HEK293 (cell line): Measurements from ENCODE around the gene LAYN.

Experiments used
- CTCF ChIA-PET: fragments of 350-600 bp; formaldehyde crosslinking; extraction: SDS; loops from one replicate; lab custom pipeline; 2021; ENCODE audit warnings: antibody characterized with exemption; lab: Yijun Ruan, JAX
- POLR2A ChIA-PET: fragments of 300-600 bp; formaldehyde crosslinking; extraction: SDS; loops from one replicate; lab custom pipeline; 2020; ENCODE audit warnings: antibody characterized with exemption, inconsistent platforms; lab: Yijun Ruan, JAX
- H3K27ac ChIP-seq: fragments of 200-500 bp; sonication (Bioruptor generic); 2 replicates; pipeline ENCODE4 v1.5.1; 2014; ENCODE audit warnings: low read depth, low read length, control low read depth, inconsistent platforms; ENCODE audit errors: extremely low read depth
- H3K36me3 ChIP-seq, 2 experiments: fragments of 200-500 bp in 1 of 2; sonication (Bioruptor generic) in 1 of 2; 1 replicate in 1 of 2; 2 replicates in 1 of 2; pipeline ENCODE4 v1.5.1; 2014 to 2017; ENCODE audit warnings: inconsistent platforms in 2 of 2, low read length in 2 of 2; ENCODE audit not compliant: control insufficient read depth in 2 of 2, insufficient read depth in 1 of 2
- H3K4me1 ChIP-seq: fragments of 200-500 bp; sonication (Bioruptor generic); 2 replicates; pipeline ENCODE4 v1.5.1; 2014; ENCODE audit warnings: mild to moderate bottlenecking, low read length, inconsistent platforms; ENCODE audit not compliant: control insufficient read depth, insufficient read depth
- H3K4me3 ChIP-seq: 2 replicates; pipeline ENCODE4 v1.5.1; 2011; ENCODE audit warnings: low read depth, mild to moderate bottlenecking, control low read depth, low read length, moderate library complexity
- H3K9me3 ChIP-seq: fragments of 200-500 bp; sonication (Bioruptor generic); 2 replicates; pipeline ENCODE4 v1.5.1; 2014; ENCODE audit warnings: low read depth, low read length, inconsistent platforms; ENCODE audit not compliant: control insufficient read depth, insufficient read depth
- BCL11B ChIP-seq: fragments of 450-650 bp; formaldehyde crosslinking; IDR thresholded peaks from 2 replicates; pipeline ENCODE4 v1.5.1; 2016; ENCODE audit warnings: low read depth, missing biosample characterization, missing genetic modification characterization
- BCL6B ChIP-seq: fragments of 450-650 bp; formaldehyde crosslinking; IDR thresholded peaks from 2 replicates; pipeline ENCODE4 v1.5.1; 2017; ENCODE audit warnings: missing biosample characterization, missing genetic modification characterization
- GLIS1 ChIP-seq: fragments of 450-650 bp; formaldehyde crosslinking; IDR thresholded peaks from 2 replicates; pipeline ENCODE4 v1.5.1; 2016; ENCODE audit warnings: missing biosample characterization, missing genetic modification characterization
- MYNN ChIP-seq: fragments of 450-650 bp; formaldehyde crosslinking; IDR thresholded peaks from 2 replicates; pipeline ENCODE4 v1.5.1; 2016; ENCODE audit warnings: missing biosample characterization, missing genetic modification characterization, borderline replicate concordance
- PRDM4 ChIP-seq: fragments of 450-650 bp; formaldehyde crosslinking; IDR thresholded peaks from 2 replicates; pipeline ENCODE4 v1.5.1; 2017; ENCODE audit warnings: missing biosample characterization, missing genetic modification characterization
- SCRT1 ChIP-seq: fragments of 450-650 bp; formaldehyde crosslinking; IDR thresholded peaks from 2 replicates; pipeline ENCODE4 v1.5.1; 2016; ENCODE audit warnings: missing biosample characterization, missing genetic modification characterization, borderline replicate concordance
- ZBTB11 ChIP-seq: fragments of 450-650 bp; formaldehyde crosslinking; conservative IDR thresholded peaks from 2 replicates; pipeline ENCODE4 v1.5.1; 2016; ENCODE audit warnings: low read depth, missing biosample characterization, missing genetic modification characterization
- ZBTB17 ChIP-seq: fragments of 450-650 bp; formaldehyde crosslinking; IDR thresholded peaks from 2 replicates; pipeline ENCODE4 v1.5.1; 2016; ENCODE audit warnings: missing biosample characterization, missing genetic modification characterization
- ZNF132 ChIP-seq: fragments of 450-650 bp; formaldehyde crosslinking; IDR thresholded peaks from 2 replicates; pipeline ENCODE4 v1.5.1; 2017; ENCODE audit warnings: missing biosample characterization, missing genetic modification characterization, borderline replicate concordance
- ZNF24 ChIP-seq: fragments of 450-650 bp; formaldehyde crosslinking; IDR thresholded peaks from 2 replicates; pipeline ENCODE4 v1.5.1; 2016; ENCODE audit warnings: missing biosample characterization, missing genetic modification characterization
- ZNF624 ChIP-seq: fragments of 450-650 bp; formaldehyde crosslinking; IDR thresholded peaks from 2 replicates; pipeline ENCODE4 v1.5.1; 2017; ENCODE audit warnings: missing biosample characterization, missing genetic modification characterization
- TF ChIP-seq, protein P1 (sequence below): fragments of 450-650 bp; formaldehyde crosslinking; IDR thresholded peaks from 2 replicates; pipeline ENCODE4 v1.5.1; 2016; ENCODE audit warnings: missing biosample characterization, missing genetic modification characterization
- TF ChIP-seq, protein P2 (sequence below): fragments of 450-650 bp; formaldehyde crosslinking; IDR thresholded peaks from 2 replicates; pipeline ENCODE4 v1.5.1; 2017; ENCODE audit warnings: missing biosample characterization, mild to moderate bottlenecking, missing genetic modification characterization, moderate library complexity
- TF ChIP-seq, protein P3 (sequence below): fragments of 450-650 bp; formaldehyde crosslinking; IDR thresholded peaks from 2 replicates; pipeline ENCODE4 v1.5.1; 2016; ENCODE audit warnings: missing biosample characterization, missing genetic modification characterization
- TF ChIP-seq, protein P4 (sequence below): fragments of 450-650 bp; formaldehyde crosslinking; IDR thresholded peaks from 2 replicates; pipeline ENCODE4 v1.5.1; 2016; ENCODE audit warnings: missing biosample characterization, missing genetic modification characterization

LAYN gene

GRCh38 chr11:111557425-111558111, 17.0 kb downstream of the LAYN start (continued):
- TF ChIP-seq, protein P1, sequence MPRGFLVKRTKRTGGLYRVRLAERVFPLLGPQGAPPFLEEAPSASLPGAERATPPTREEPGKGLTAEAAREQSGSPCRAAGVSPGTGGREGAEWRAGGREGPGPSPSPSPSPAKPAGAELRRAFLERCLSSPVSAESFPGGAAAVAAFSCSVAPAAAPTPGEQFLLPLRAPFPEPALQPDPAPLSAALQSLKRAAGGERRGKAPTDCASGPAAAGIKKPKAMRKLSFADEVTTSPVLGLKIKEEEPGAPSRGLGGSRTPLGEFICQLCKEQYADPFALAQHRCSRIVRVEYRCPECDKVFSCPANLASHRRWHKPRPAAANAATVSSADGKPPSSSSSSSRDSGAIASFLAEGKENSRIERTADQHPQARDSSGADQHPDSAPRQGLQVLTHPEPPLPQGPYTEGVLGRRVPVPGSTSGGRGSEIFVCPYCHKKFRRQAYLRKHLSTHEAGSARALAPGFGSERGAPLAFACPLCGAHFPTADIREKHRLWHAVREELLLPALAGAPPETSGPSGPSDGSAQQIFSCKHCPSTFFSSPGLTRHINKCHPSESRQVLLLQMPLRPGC (tag by site-specific recombination) = no peak
- no peak for TF ChIP-seq MYNN (tag by site-specific recombination)

DNA sequence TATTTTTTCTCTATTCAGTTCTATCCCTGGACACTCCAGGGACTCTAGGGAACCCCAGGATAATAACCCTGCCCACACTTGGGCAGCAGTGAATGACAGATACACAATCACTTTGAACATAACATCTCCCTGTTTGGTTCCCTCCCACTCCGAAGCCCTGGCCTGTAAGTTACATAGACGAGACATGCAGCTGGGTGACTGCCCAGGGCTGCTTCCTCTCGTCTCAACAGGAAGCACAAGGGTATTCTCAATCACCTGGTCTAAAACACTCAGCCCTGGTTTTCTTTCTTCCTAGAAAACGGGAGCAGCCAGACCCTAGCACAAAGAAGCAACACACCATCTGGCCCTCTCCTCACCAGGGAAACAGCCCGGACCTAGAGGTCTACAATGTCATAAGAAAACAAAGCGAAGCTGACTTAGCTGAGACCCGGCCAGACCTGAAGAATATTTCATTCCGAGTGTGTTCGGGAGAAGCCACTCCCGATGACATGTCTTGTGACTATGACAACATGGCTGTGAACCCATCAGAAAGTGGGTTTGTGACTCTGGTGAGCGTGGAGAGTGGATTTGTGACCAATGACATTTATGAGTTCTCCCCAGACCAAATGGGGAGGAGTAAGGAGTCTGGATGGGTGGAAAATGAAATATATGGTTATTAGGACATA, 19.4 kb downstream of the LAYN start:
- Histone ChIP-seq H3K4me3 (no peak overlapping the region), H3K36me3 (peaks cover 0 to 62% of the 10 kb centered on the region in 2 experiments; a peak in 1 of 3 replicates), H3K9me3 (no peaks in the 10 kb centered on the region), H3K4me1 (no peaks in the 10 kb centered on the region), H3K27ac (no peak overlapping the region)
- ChIA-PET CTCF (interaction anchor here (0.5 to 1.2 kb wide), 2 partner anchors 277 to 304 kb away, joined by 3 to 4 read pairs; no protein-coding TSS in a partner anchor), POLR2A (no interaction called here)
- TF ChIP-seq, protein P2, sequence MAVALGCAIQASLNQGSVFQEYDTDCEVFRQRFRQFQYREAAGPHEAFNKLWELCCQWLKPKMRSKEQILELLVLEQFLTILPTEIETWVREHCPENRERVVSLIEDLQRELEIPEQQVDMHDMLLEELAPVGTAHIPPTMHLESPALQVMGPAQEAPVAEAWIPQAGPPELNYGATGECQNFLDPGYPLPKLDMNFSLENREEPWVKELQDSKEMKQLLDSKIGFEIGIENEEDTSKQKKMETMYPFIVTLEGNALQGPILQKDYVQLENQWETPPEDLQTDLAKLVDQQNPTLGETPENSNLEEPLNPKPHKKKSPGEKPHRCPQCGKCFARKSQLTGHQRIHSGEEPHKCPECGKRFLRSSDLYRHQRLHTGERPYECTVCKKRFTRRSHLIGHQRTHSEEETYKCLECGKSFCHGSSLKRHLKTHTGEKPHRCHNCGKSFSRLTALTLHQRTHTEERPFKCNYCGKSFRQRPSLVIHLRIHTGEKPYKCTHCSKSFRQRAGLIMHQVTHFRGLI (tag by site-specific recombination) = no peak
- TF ChIP-seq PRDM4 (tag by site-specific recombination) (no peak), ZBTB11 (tag by site-specific recombination) (no peak), ZNF624 (no peak), ZNF24 (no peak), BCL6B (tag by site-specific recombination) (no peak), GLIS1 (tag by site-specific recombination) (no peak), BCL11B (tag by site-specific recombination) (no peak), ZBTB17 (tag by site-specific recombination) (no peak), SCRT1 (tag by site-specific recombination) (no peak), ZNF132 (tag by site-specific recombination) (no peak)
- TF ChIP-seq, protein P3, sequence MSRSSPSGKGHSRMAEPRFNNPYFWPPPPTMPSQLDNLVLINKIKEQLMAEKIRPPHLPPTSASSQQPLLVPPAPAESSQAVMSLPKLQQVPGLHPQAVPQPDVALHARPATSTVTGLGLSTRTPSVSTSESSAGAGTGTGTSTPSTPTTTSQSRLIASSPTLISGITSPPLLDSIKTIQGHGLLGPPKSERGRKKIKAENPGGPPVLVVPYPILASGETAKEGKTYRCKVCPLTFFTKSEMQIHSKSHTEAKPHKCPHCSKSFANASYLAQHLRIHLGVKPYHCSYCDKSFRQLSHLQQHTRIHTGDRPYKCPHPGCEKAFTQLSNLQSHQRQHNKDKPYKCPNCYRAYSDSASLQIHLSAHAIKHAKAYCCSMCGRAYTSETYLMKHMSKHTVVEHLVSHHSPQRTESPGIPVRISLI (tag by site-specific recombination) = no peak
- TF ChIP-seq, protein P4, sequence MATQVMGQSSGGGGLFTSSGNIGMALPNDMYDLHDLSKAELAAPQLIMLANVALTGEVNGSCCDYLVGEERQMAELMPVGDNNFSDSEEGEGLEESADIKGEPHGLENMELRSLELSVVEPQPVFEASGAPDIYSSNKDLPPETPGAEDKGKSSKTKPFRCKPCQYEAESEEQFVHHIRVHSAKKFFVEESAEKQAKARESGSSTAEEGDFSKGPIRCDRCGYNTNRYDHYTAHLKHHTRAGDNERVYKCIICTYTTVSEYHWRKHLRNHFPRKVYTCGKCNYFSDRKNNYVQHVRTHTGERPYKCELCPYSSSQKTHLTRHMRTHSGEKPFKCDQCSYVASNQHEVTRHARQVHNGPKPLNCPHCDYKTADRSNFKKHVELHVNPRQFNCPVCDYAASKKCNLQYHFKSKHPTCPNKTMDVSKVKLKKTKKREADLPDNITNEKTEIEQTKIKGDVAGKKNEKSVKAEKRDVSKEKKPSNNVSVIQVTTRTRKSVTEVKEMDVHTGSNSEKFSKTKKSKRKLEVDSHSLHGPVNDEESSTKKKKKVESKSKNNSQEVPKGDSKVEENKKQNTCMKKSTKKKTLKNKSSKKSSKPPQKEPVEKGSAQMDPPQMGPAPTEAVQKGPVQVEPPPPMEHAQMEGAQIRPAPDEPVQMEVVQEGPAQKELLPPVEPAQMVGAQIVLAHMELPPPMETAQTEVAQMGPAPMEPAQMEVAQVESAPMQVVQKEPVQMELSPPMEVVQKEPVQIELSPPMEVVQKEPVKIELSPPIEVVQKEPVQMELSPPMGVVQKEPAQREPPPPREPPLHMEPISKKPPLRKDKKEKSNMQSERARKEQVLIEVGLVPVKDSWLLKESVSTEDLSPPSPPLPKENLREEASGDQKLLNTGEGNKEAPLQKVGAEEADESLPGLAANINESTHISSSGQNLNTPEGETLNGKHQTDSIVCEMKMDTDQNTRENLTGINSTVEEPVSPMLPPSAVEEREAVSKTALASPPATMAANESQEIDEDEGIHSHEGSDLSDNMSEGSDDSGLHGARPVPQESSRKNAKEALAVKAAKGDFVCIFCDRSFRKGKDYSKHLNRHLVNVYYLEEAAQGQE = no peak
